GM19328 (cell line): Measurements from ENCODE around the gene ARMC12.
"Not testable (repeated sequence)": the region's sequence is repeated elsewhere in the genome, so short reads cannot be mapped to it uniquely, and the experiment has no call there.

ENCODE experiments used
- ATAC-seq: cut with Tn5 transposase; IDR thresholded peaks from one replicate; pipeline ENCODE4 v1.9.1; 2021; ENCODE audit warnings: mild to moderate bottlenecking, moderate library complexity; ENCODE audit not compliant: unreplicated experiment

The ARMC12 gene, protein sequence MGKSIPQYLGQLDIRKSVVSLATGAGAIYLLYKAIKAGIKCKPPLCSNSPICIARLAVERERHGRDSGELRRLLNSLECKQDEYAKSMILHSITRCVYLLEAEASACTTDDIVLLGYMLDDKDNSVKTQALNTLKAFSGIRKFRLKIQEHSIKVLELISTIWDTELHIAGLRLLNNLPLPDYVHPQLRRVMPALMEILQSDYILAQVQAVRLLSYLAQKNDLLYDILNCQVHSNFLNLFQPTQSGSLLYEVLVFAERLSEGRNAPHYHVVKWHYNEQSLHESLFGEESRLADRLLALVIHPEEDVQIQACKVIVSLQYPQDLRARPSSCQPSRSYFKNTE

DNA sequence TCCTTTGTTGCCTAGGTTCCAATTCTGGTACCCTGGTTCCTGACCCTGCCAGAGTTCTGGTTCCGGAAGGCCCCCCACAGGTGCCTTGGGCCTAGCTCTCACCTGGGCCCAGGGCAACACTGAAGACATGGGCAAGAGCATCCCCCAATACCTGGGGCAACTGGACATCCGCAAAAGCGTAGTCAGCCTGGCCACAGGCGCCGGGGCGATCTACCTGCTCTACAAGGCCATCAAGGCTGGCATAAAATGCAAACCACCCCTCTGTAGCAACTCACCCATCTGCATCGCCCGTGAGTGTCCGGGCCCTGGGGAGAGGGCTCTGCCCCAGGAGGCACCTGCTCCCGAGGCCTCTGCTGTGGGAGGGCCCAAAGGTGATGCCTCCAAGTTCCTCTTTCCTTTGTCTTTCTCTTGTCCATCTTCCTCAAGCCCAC is at the start of gene ARMC12:
TSS of gene ARMC12 (plus strand) at position 51 of the 431 bp plus-strand sequence. CDS start at position 128, 77 bp downstream.
- no peak for ATAC-seq

DNA sequence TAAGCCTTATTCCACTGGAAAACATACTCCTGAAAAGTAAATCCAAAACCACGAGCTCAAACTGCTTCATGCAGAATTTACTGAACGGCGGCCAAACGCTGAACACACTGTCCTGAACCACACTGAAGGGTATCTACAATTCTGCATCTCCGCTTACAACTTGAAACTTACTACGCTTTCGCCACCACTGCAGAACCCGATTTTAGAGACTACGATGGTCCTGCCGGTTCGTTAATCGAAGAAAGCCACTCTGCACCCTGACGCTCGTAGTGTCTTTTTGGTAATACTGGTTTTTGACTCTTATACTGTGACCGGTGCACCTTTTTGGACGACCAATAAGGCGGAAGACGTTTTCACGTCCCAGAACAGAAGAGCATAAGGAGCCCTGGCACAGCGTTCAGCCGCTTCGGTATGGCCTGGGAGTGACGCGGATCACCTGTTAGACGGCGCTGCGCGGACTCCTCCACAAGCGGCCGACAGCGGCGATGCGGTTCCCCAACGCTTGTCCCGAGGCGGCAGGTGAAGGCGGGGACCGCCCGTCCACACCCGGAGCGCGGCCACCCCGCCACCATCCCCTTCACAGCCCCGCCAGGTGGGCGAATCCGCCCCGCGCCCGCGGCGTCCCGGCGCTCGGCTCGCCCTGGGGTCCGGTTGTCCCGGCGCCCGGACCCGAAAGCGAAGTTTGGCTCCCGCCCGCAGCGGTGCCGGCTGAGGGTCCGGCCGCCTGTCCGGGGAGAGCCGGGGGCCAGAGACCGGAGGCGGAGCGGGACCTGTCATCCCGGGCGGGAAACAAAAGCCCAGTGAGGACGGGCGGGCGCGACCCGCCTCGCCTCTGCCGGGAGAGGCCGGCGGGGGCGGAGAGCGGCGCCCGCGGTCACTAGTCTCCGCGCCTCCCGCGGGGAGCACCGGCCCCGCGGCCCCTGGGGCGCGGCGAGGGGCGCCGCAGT is 48.9 kb upstream of the ARMC12 start:
- ATAC-seq = peak; percentile 34

DNA sequence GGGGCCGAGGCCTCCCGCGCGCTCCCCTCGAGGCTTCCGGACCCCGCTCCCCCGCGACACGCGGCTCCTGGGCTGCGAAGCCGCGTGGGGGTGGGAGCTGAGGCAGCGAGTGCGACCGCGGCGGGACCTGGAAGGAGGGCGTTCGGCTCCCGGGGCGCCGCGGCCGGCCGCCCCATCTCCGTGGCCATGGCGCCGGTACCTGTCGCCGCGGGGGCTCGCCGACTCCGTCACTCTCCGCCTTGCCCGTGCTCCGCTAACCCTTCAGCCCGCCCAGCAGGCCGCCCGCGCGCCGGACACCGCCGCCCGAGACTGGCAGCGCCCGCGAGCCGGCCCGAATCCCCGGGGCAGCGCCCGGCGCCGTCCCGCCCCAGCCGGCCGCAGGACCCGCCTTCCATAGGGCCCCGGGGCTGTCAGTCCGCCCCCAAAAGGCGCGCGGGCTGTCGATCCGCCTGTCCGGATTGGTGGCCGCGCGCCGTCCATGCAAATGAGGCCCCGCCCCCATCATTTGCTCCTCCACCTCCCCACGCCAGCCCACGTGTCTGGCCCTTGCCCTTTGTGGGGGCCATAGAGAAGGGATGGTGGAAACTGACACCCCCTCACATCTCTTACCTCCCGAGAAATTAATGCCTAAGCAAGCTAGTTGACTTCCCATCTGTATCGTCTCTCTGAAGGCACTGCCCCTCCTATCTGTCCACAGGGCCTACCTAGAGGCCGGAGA is 48.1 kb upstream of the ARMC12 start, which contains the start of gene FKBP5:
TSS of gene FKBP5 (minus strand) at position 311 of the 718 bp plus-strand sequence. CDS start 46,091 bp downstream, outside the sequence.
- peak; percentile 86 for ATAC-seq

DNA sequence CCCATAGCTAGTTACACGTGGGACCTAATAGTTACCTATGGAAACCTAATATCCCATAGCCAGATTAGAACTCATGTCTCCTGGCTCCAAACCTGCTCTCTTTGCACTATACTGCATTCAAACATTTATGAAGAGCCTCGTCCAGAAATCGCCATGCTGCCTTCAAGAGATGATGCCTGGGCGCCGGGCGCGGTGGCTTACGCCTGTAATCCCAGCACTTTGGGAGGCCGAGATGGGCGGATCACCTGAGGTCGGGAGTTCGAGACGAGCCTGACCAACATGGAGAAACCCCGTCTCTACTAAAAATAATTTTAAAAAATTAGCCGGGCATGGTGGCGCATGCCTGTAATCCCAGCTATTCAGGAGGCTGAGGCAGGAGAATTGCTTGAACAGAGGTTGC is 46.8 kb upstream of the ARMC12 start:
- not testable (repeated sequence) for ATAC-seq

DNA sequence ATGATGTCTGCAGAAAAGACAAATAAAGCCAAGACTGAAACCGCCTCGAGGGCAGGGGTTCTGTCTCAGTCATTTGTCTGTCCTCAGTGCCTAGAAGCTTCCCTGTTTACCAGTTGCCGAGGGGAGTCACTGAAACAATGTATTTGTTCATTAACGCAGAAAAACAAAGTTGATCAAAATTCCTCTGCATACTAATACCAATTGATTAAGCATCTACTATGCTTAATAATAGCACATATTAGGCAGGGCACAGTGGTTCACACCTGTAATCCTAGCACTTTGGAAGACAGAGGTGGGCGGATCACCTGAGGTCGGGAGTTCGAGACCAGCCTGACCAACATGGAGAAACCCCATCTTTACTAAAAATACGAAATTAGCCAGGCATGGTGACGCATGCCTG is 46.3 kb upstream of the ARMC12 start:
- no peak for ATAC-seq

DNA sequence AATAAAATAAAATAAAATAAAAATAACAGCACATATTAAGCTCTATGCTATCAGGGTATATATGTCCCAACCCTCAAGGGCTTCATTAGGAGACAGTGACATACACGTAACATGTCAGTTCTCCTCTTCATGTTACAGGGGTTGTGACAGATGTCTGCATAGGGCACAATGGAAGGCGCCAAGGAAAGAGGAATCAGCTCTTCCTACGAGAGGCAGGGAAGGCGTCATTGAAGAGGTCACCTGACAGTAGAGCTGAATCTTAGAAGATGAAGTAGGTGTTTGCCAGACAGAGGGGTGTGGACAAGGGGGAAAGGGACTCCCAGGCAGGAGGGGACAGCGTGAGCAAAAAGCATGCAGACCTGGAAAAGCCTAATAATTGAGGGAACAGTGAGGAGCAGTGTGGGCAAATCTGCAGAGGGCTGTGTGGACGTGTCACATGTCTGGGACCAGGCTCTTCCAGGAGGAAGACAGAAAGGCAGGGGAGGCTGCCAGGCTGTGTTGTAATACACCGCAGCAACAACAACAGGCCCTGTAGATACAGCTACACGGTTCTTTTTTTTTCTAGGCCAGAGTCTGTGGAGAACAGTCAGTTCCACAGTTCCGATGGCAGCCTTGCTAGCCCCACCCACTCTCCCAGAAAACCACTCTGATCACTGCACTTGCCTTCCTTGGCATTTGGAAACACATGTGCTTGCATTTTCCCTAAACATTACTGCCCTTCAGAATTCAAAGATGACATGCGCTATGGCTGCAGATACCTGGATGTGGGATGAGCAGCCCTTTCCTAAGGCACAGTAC is 45.6 kb upstream of the ARMC12 start:
- ATAC-seq = no peak

DNA sequence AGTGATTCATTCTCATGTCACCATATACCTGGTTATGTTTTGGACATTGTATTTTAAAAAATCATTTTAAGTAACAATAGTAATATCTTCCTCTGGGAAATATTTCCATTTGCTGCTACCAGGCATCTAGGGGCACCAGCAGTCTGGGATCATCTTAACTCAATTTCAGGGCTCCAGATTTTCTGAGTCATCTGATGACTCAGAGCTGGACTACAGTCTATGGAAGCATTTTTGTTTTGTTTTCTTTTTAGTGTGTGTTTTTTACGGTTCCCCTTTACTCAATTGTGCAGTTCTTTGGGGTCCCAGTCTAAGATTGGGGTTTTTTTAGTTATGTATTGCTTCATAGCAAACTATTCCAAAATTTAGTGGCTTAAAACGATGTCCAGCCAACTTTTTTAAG is 42.4 kb upstream of the ARMC12 start:
- ATAC-seq = no peak

DNA sequence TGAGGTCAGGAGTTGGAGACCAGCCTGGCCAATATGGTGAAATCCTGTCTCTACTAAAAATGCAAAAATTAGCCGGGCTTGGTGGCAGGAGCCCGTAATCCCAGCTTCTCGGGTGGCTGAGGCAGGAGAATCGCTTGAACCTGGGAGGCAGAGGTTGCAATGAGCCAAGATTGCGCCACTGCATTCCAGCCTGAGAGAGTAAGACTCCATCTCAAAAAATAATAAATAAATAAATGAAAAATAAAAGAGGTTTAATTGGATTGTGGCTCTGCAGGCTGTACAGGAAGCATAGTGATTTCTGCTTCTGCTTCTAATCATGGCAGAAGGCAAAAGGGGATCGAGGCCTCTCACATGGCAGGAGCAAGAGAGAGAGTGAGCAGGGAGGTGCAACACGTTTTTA is 38.4 kb upstream of the ARMC12 start:
- ATAC-seq = not testable (repeated sequence)

DNA sequence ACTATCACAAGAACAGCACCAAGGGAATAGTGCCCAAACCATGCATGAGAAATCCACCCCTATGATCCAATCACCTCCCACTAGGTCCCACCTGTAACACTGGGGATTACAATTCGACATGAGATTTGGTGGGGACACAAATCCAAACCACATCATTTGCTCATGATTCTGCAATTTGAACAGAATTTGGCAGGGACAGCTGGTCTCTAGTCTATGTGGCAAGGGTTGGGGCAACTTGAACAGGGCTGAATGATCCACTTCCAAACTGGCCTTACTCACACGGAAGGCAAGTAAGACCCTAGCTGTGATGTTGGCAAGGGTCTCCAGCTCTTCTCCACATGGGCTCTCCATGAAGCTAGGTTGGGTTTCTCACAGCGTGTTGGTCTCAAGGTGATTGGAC is 38.0 kb upstream of the ARMC12 start:
- no peak for ATAC-seq

DNA sequence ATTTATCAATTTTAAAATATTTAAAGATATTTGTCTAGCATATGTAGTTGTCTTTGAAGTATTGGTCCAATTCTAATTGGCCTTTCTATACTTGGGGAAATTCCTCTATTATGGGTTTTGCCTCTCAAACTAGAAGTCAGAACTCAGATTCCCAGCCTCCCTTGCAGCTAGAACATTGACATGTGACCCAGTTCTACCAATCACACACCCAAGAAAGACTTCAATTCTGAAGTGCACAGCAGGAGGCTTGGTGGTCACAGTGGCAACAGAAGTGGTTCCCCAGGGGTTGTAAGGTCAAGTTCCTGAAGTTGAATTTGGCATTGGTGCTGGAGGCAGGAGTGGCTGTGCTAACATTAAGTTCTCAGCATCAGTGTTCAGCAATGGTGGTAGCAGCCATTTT is 33.3 kb upstream of the ARMC12 start:
- no peak for ATAC-seq

DNA sequence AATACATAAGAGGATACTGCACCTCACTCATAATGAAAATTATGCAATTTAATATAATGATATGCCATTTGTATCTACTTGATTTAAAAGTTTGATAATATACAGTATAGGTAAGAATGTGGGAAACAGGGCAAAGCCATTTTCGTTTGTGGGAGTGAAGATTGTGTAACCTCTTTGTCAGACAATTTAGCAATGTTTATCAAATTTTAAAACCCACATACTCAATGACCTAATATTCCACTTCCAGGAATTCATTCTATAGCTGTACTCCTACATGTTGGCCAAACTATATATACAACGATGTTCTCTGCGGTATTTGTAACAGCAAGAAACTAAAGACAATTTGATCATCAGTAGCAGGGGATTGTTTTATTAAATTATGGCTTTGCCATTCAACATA is 30.4 kb upstream of the ARMC12 start:
- no peak for ATAC-seq

DNA sequence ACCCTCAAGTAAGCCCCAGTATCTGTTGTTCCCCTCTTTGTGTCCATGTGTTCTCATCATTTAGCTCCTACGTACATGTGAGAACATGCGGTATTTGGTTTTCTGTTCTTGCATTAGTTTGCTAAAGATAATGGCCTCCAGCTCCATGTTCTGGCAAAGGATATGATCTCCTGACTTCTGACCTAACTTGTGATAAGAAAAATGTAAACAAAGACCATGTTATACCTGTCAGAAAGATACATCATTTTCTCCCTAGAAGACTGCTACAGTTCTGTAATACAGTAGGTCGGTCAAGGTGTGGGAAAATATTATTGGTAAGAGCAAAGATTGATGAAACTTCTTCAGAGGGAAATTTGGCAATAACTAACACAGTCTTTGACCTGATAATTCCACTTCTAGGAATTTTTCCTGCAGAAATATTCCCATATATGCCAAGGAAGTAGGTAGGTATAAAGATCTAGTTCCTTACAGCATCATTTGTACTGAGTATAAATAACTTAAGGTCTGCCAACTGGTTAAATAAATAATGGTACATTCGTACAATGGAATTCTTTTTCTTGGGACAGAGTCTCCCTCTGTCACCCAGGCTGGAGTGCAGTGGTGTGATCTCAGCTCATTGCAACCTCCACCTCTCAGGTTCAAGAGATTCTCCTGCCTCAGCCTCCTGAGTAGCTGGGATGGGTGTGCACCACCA is 29.0 kb upstream of the ARMC12 start:
- ATAC-seq = no peak

DNA sequence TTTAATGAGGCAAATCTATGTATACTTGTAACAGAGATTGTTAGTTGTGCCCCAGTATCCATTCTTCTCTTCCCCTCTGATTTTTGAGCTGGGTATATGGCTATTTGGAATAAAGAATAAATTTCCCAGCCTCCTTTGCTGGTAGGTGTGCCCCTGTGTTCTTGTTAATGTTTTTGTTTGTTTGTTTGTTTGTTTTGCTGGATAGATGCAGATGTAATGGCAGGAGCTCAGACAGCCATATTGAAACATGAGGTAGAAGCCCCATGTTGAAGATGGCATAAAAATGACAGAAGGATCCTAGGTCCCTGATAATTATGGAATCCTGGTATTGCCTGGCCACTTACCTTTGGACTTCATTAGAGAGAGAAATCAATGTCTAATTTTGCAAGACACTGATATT is 28.2 kb upstream of the ARMC12 start:
- no peak for ATAC-seq

DNA sequence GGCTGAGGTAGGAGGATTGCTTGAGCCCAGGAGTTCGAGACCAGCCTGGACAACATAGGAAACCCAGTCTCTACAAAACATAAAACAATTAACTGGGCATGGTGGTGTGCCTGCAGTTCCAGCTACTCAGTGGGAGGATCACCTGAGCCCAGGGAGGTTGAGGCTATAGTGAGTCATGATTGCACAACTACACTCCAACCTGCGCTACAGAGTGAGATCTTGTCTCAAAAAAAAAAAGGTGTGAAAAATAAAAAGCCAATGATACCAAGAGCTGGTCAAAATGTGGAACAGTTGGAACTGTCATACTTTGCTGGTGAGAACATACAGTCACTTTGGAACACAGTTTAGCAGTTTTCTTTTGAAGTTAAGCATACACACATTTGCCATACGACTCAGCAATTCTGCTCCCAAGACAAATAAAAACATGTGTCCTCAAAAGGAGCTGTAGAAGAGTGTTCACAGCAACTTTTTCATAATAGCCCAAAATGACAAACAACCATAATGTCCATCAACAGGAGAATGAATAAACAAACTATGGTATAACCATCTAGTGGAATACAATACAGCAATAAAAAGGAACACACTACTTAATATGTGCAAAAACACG is 26.5 kb upstream of the ARMC12 start:
- ATAC-seq = no peak

DNA sequence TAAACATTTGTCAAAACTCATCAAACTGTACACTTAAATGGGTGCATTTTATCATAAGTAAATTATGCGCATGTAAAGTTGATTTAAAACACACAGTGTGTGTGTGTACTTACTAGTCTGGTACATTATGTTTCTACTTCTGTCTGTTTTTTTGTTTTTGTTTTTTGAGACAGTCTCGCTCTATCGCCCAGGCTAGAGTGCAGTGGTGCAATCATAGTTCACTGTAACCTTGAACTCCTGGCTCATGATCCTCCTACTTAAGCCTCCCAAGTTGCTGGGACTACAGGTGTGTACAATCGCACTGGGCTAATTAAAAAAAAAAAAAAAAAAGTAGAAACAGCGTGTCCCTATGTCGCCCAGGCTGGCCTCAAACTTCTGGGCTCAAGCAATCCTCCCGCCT is 25.1 kb upstream of the ARMC12 start:
- ATAC-seq = no peak

DNA sequence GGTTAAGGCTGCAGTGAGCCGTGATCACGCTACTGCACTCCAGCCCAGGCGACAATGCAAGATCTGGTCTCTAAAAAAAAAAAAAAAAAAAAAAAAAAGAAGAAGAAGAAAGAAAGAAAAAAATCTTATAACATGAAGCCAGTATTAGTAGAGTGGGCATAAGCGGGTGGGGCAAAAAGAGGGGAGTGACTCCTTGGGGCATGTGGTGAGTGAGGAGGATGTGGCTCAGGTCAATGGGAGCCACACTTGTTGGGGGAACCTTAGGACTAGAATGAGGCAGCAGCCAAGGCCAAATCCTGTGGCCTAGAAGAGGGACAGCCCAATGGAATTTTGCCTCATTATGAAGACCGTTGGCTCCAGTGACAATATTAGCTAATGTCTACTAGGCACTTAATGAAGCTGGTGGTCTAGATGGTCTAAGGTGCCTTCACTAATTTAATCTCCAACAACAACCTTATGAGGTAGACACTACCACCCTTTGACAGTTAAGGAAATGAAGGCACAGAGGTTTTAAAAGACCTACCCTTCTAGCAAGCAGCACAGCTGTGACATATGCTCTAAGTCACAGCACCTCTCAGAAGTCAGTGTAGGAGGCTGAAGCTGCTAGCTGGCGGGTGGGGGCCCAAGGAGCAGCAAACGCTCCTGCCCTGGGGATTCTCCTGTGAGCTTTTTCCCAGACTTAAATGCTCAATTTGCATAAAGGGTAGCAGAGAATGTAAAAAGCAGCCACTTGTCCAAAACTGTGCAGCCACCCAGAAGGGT is 23.6 kb upstream of the ARMC12 start:
- ATAC-seq = no peak

DNA sequence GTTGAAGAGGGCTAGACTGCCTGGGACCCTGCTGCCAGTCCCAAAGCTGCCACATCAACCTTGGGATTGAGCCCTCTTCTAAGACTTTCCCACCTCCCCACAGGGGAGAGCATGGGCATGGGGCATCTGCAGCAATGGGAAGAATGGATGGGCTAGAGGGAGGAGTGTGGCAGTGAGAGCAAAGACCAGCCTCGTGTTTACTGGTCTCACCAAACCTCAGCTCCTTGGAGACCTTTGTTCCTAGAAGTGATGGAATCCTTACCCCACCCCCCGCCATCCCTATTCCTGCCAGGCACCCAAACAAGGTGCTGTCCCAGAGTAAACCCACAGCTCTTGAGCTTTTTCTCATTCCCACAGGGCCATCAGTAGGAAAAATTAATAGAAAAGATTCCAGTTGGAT is 20.0 kb upstream of the ARMC12 start:
- ATAC-seq = no peak
